Gastroesophageal sphincter (tissue), 4 donors: ENCODE results near the gene NDE1. TPM values are rescaled to one million over a fixed set of nuclear protein-coding genes. Genes with fewer than 3 reads are reported as not detected.
A peak's percentile ranks its signal among the peaks of the same experiment; 100 is the strongest.

Source experiments
- ATAC-seq: fragments of 150-250 bp; one replicate; pipeline ENCODE4 v1.9.1; 2016; ENCODE audit warnings: mild to moderate bottlenecking, moderate library complexity
- H3K27ac ChIP-seq, 4 donors: fragments of 200-600 bp; sonication (generic) in 3 of 4; 1 replicate in 3 of 4; 2 replicates in 1 of 4; pipeline ENCODE4 v1.5.1; 2016 to 2019
- H3K27me3 ChIP-seq: fragments of 200-600 bp; sonication (generic); one replicate; pipeline ENCODE4 v1.5.1; 2019
- H3K36me3 ChIP-seq, 2 donors: fragments of 200-600 bp; sonication (generic); one replicate each; pipeline ENCODE4 v1.5.1; 2019; ENCODE audit warnings: control low read depth in 1 of 2
- H3K4me1 ChIP-seq, 3 donors: fragments of 200-600 bp; sonication (generic); 1 replicate in 2 of 3; 2 replicates in 1 of 3; pipeline ENCODE4 v1.5.1; 2016 to 2019; ENCODE audit warnings: control low read depth in 2 of 3
- H3K4me3 ChIP-seq, 2 donors: fragments of 200-600 bp; sonication (generic); one replicate each; pipeline ENCODE4 v1.5.1; 2019; ENCODE audit warnings: mild to moderate bottlenecking in 1 of 2, moderate library complexity in 1 of 2
- H3K9me3 ChIP-seq, 3 donors: fragments of 200-600 bp; sonication (generic); one replicate each; pipeline ENCODE4 v1.5.1; 2017 to 2019; ENCODE audit warnings: control low read depth in 2 of 3
- CTCF ChIP-seq, 4 experiments: fragments of 200-600 bp in 2 of 4; fragments of 450-650 bp in 2 of 4; sonication (generic) in 1 of 4; IDR thresholded peaks; one replicate each; pipeline ENCODE4 v1.5.1; 2017 to 2019; ENCODE audit warnings: antibody characterized with exemption in 4 of 4, mild to moderate bottlenecking in 2 of 4, moderate library complexity in 2 of 4
- EP300 ChIP-seq: sonication (generic); formaldehyde crosslinking; IDR thresholded peaks from one replicate; pipeline ENCODE4 v1.6.1; 2017; ENCODE audit warnings: antibody characterized with exemption, mild to moderate bottlenecking
- POLR2A ChIP-seq, 2 donors: fragments of 450-650 bp; IDR thresholded peaks; one replicate each; pipeline ENCODE4 v1.6.1; 2017; ENCODE audit warnings: antibody characterized with exemption in 2 of 2, mild to moderate bottlenecking in 2 of 2, moderate library complexity in 1 of 2
- POLR2AphosphoS5 ChIP-seq: sonication (generic); formaldehyde crosslinking; IDR thresholded peaks from one replicate; pipeline ENCODE4 v1.6.1; 2017; ENCODE audit warnings: antibody characterized with exemption
- WGBS, 2 donors: methylation state at CpG; one replicate each; pipeline ENCODE4 v1.1.5; 2018; ENCODE audit warnings: low coverage in 1 of 2; 5-methylcytosine and 5-hydroxymethylcytosine counted together
- total RNA-seq, 4 donors: library from RNA; depleted of rRNA; stranded (reverse); fragments of >200 nt; gene quantifications; one replicate each; pipeline ENCODE4 v1.1.0, GENCODE V29; 2016

The NDE1 gene
- total RNA-seq, 4 donors from 2014 or later, result 34.9 to 123 (median 62.3) TPM

- Histone ChIP-seq H3K9me3 (no peaks in the 10 kb centered on the region), H3K4me1 (peaks cover 0 to 65% (median 0%) of the 10 kb centered on the region in 3 donors), H3K36me3 (peaks cover 7 to 100% of the 10 kb centered on the region in 2 donors), H3K27me3 (no peaks in the 10 kb centered on the region), H3K4me3 (no peak overlapping the region), H3K27ac (peak overlapping the region in 2 of 4 donors; percentile 49 to 62)
- no peak for ATAC-seq
- WGBS, 2 donors, result 40 to 50% methylated on average over 1 to 2 of the region's 3 CpGs
- TF ChIP-seq POLR2AphosphoS5, result peak; percentile 12
- TF ChIP-seq EP300, result no peak
- TF ChIP-seq POLR2A (IDR thresholded peaks at IDR 0.05), result no peak
Observed at GRCh38 chr16:15735610-15736009, 85.6 kb downstream of the NDE1 start.

- peaks cover 0 to 64% (median 0%) of the 10 kb centered on the region in 3 donors for H3K4me1 ChIP-seq
- WGBS, 2 donors, result 20 to 48% methylated on average over 1 to 2 of the region's 7 CpGs
- no peak for ATAC-seq
Observed at GRCh38 chr16:15736529-15736928, 86.5 kb downstream of the NDE1 start.

GRCh38 chr16:15737140-15737644, 87.1 kb downstream of the NDE1 start:
- Histone ChIP-seq H3K27me3 (no peaks in the 10 kb centered on the region), H3K4me3 (no peak overlapping the region), H3K36me3 (peaks cover 7 to 100% of the 10 kb centered on the region in 2 donors), H3K9me3 (no peaks in the 10 kb centered on the region), H3K27ac (peak overlapping the region in 3 of 4 donors; percentile 16 to 62 (median 45)), H3K4me1 (peaks cover 0 to 64% (median 0%) of the 10 kb centered on the region in 3 donors)
- peak; percentile 30 for TF ChIP-seq POLR2AphosphoS5
- TF ChIP-seq CTCF (IDR thresholded peaks at IDR 0.05), result no peak
- no peak for ATAC-seq
- WGBS, 2 donors, result 55 to 70% methylated on average over 14 to 18 of the region's 18 CpGs

More at GRCh38 chr16:15736529-15736928, 86.5 kb downstream of the NDE1 start:
- peaks cover 7 to 100% of the 10 kb centered on the region in 2 donors for H3K36me3 ChIP-seq
- no peak overlapping the region for H3K4me3 ChIP-seq
- no peak for TF ChIP-seq CTCF (IDR thresholded peaks at IDR 0.05)
- no peak for TF ChIP-seq POLR2A (IDR thresholded peaks at IDR 0.05)
- TF ChIP-seq POLR2AphosphoS5, result no peak
- no peak for TF ChIP-seq EP300
- no peaks in the 10 kb centered on the region for H3K27me3 ChIP-seq
- H3K9me3 ChIP-seq, result no peaks in the 10 kb centered on the region
- peak overlapping the region in 2 of 4 donors; percentile 45 to 62 for H3K27ac ChIP-seq

- H3K27me3 ChIP-seq, result no peaks in the 10 kb centered on the region
- no peaks in the 10 kb centered on the region for H3K9me3 ChIP-seq
- ATAC-seq, result no peak
- peaks cover 7 to 100% of the 10 kb centered on the region in 2 donors for H3K36me3 ChIP-seq
- H3K4me1 ChIP-seq, result peaks cover 0 to 79% (median 0%) of the 10 kb centered on the region in 3 donors
- H3K27ac ChIP-seq, result peak overlapping the region in 3 of 4 donors; percentile 33 to 78 (median 60)
- TF ChIP-seq CTCF (IDR thresholded peaks at IDR 0.05), result no peak
- TF ChIP-seq POLR2A (IDR thresholded peaks at IDR 0.05), result no peak
- TF ChIP-seq POLR2AphosphoS5, result no peak
- TF ChIP-seq EP300, result no peak
- WGBS, 2 donors, result 85 to 94% methylated on average over 2 of the region's 2 CpGs
- no peak overlapping the region for H3K4me3 ChIP-seq
Observed at GRCh38 chr16:15739464-15739863, 89.4 kb downstream of the NDE1 start.

- no peaks in the 10 kb centered on the region for H3K27me3 ChIP-seq
- H3K36me3 ChIP-seq, result peaks cover 7 to 100% of the 10 kb centered on the region in 2 donors
- ATAC-seq, result no peak
- H3K4me1 ChIP-seq, result peaks cover 0 to 84% (median 0%) of the 10 kb centered on the region in 3 donors
- H3K9me3 ChIP-seq, result no peaks in the 10 kb centered on the region
- H3K27ac ChIP-seq, result peak overlapping the region; percentile 8 to 78 (median 46)
- WGBS, 2 donors, result 77% methylated on average over 5 of the region's 6 CpGs; no CpG with 5 or more reads in 1 of the 2 donors
- TF ChIP-seq POLR2A (IDR thresholded peaks at IDR 0.05) (no peak), CTCF (IDR thresholded peaks at IDR 0.05) (no peak), POLR2AphosphoS5 (no peak), EP300 (no peak)
- no peak overlapping the region for H3K4me3 ChIP-seq
Observed at GRCh38 chr16:15739950-15740349, 89.9 kb downstream of the NDE1 start.
